ENCODE data around the gene KIF1B. TPM values are rescaled to one million over a fixed set of nuclear protein-coding genes. Genes with fewer than 3 reads are reported as not detected.

The KIF1B gene
- total RNA-seq, 1 experiment from 2014 or later: 57.7 TPM

DNA sequence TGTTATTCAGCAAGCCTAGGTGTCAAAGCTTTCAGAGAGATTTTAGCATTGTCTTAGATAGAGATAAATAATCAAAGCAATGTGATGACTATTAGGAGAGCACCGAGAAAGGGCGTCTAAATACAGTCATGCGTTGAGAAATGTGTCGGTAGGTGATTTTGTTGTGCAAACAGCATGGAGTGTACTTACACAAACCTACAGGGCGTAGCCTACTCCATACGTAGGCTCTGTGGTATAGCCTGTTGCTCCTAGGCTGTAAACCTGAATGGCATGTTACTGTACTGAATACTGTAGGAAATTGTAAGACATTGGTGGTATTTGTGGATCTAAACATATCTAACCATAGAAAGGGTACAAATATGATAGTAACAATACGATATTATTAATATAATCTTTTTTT lies 31.8 kb downstream of the KIF1B start:
- Histone ChIP-seq H3K18ac (ENCODE audit: insufficient read length, low read depth, low read length) (no peak overlapping the region), H2BK20ac (ENCODE audit: low read depth, low read length, poor library complexity, severe bottlenecking) (no peak overlapping the region), H2BK12ac (ENCODE audit: insufficient read length, low read depth, low read length) (no peak overlapping the region), H4K5ac (ENCODE audit: insufficient read length, low read depth, low read length) (no peak overlapping the region), H4K91ac (ENCODE audit: insufficient read length, low read depth, low read length) (no peak overlapping the region), H3K27me3 (ENCODE audit: insufficient read depth, low read length) (no peaks in the 10 kb centered on the region), H2BK5ac (ENCODE audit: insufficient read length, low read length) (no peak overlapping the region), H3K4me2 (ENCODE audit: insufficient read depth, insufficient read length, low read length) (no peak overlapping the region), H2AFZ (ENCODE audit: low read length) (no peak overlapping the region), H3K14ac (ENCODE audit: insufficient read depth, low read length) (no peak overlapping the region), H3T11ph (ENCODE audit: low read length) (no peak overlapping the region), H2AK5ac (ENCODE audit: insufficient read length, low read length) (no peak overlapping the region), H3K79me1 (ENCODE audit: insufficient read depth, low read depth, low read length, poor library complexity, severe bottlenecking) (peaks cover 3% of the 10 kb centered on the region), H2BK120ac (ENCODE audit: low read depth, low read length, poor library complexity, severe bottlenecking) (no peak overlapping the region), H3K9me3 (ENCODE audit: control insufficient read depth, low read depth, low read length) (no peaks in the 10 kb centered on the region), H3K56ac (ENCODE audit: insufficient read length, low read depth, low read length) (no peak overlapping the region), H3K4ac (ENCODE audit: low read depth, low read length) (no peak overlapping the region), H4K8ac (replicated peaks; ENCODE audit: insufficient read length, low read depth, low read length) (no peak overlapping the region), H3K23me2 (ENCODE audit: insufficient read length, low read depth, low read length, poor library complexity, severe bottlenecking) (no peaks in the 10 kb centered on the region), H3K9ac (ENCODE audit: extremely low read depth, insufficient read length, low read length) (no peak overlapping the region), H3K27ac (ENCODE audit: insufficient read length, low read depth, low read length) (no peak overlapping the region), H3K4me1 (ENCODE audit: insufficient read depth, low read length) (no peaks in the 10 kb centered on the region), H3K79me2 (ENCODE audit: insufficient read depth, low read length) (peaks cover 9% of the 10 kb centered on the region; the same call in 1 of the 2 replicates), H4K20me1 (ENCODE audit: control insufficient read depth, insufficient read depth, insufficient read length) (no peaks in the 10 kb centered on the region), H3K23ac (ENCODE audit: insufficient read length, low read depth, low read length) (no peak overlapping the region), H2BK15ac (ENCODE audit: low read depth, low read length) (no peak overlapping the region)
- no peak overlapping the region for H3K4me3 Mint-ChIP-seq
- H3K36me3 Mint-ChIP-seq (ENCODE audit: insufficient read depth in 1 of 3, low read depth in 3 of 3): peaks cover 8 to 35% (median 15%) of the 10 kb centered on the region in 3 experiments; a peak in 6 of 7 replicates
- no peaks in the 10 kb centered on the region for H3K27me3 Mint-ChIP-seq (ENCODE audit: low read depth)
- no peak for DNase-seq
- H3K4me1 Mint-ChIP-seq: no peaks in the 10 kb centered on the region
- H3K27ac Mint-ChIP-seq: peak overlapping the region in 1 of 3 experiments; percentile 74; a peak in 1 of 7 replicates
- H3K9me3 Mint-ChIP-seq: no peaks in the 10 kb centered on the region; a peak in 1 of 5 replicates
- TF ChIP-seq, protein P1, sequence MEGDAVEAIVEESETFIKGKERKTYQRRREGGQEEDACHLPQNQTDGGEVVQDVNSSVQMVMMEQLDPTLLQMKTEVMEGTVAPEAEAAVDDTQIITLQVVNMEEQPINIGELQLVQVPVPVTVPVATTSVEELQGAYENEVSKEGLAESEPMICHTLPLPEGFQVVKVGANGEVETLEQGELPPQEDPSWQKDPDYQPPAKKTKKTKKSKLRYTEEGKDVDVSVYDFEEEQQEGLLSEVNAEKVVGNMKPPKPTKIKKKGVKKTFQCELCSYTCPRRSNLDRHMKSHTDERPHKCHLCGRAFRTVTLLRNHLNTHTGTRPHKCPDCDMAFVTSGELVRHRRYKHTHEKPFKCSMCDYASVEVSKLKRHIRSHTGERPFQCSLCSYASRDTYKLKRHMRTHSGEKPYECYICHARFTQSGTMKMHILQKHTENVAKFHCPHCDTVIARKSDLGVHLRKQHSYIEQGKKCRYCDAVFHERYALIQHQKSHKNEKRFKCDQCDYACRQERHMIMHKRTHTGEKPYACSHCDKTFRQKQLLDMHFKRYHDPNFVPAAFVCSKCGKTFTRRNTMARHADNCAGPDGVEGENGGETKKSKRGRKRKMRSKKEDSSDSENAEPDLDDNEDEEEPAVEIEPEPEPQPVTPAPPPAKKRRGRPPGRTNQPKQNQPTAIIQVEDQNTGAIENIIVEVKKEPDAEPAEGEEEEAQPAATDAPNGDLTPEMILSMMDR (conservative IDR thresholded peaks at IDR 0.05): no peak
- WGBS (ENCODE audit: extremely low coverage, insufficient read length, low lambda C conversion rate): no CpG with 5 or more reads among the region's 7 CpGs
